Liver (tissue), 3 donors: Measurements from ENCODE around the gene ZNF564.

ENCODE experiments used
- RAD21 ChIP-seq, 2 donors: IDR thresholded peaks; 2 replicates each; pipeline ENCODE4 v1.6.1; 2016; ENCODE audit warnings: antibody characterized with exemption in 2 of 2, mild to moderate bottlenecking in 2 of 2
- RXRA ChIP-seq, 2 donors: IDR thresholded peaks; 2 replicates each; pipeline ENCODE4 v1.6.1; 2017 to 2018; ENCODE audit warnings: antibody characterized with exemption in 2 of 2, mild to moderate bottlenecking in 1 of 2
- YY1 ChIP-seq: IDR thresholded peaks from 2 replicates; pipeline ENCODE4 v1.6.1; 2016; ENCODE audit warnings: antibody characterized with exemption, mild to moderate bottlenecking
- TF ChIP-seq, protein P1 (sequence below): fragments of 150-350 bp; IDR thresholded peaks from 2 replicates; pipeline ENCODE4 v1.5.1; 2017; ENCODE audit warnings: improper control_type of control experiment, low read depth, low read length; ENCODE audit not compliant: missing input control
- TF ChIP-seq, protein P2 (sequence below): IDR thresholded peaks from 2 replicates; pipeline ENCODE4 v1.6.1; 2016; ENCODE audit warnings: antibody characterized with exemption
- TF ChIP-seq, protein P3 (sequence below): IDR thresholded peaks from 2 replicates; pipeline ENCODE4 v1.6.1; 2016; ENCODE audit warnings: antibody characterized with exemption
- donor health status: healthy.
- donor health status: healthy.

DNA sequence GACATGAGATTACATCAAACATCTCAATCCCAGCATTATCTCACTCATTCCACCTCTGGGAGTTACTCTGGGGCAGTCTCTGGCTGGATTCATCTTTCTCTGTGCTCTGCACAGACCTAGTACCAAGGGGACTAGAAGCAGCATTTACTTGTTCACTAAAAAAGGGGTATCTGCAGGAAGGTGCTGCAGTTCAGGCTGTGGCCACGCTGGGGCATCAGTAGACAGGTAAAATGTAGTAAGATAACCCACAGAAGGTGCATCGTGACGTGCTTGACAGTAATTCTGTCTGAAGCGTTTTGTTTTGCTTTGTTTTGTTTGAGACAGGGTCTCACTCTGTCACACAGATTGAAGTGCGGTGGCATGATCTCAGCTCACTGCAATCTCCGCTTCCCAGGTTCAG, 29.3 kb downstream of the ZNF564 start:
- TF ChIP-seq, protein P1, sequence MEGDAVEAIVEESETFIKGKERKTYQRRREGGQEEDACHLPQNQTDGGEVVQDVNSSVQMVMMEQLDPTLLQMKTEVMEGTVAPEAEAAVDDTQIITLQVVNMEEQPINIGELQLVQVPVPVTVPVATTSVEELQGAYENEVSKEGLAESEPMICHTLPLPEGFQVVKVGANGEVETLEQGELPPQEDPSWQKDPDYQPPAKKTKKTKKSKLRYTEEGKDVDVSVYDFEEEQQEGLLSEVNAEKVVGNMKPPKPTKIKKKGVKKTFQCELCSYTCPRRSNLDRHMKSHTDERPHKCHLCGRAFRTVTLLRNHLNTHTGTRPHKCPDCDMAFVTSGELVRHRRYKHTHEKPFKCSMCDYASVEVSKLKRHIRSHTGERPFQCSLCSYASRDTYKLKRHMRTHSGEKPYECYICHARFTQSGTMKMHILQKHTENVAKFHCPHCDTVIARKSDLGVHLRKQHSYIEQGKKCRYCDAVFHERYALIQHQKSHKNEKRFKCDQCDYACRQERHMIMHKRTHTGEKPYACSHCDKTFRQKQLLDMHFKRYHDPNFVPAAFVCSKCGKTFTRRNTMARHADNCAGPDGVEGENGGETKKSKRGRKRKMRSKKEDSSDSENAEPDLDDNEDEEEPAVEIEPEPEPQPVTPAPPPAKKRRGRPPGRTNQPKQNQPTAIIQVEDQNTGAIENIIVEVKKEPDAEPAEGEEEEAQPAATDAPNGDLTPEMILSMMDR = no peak
- TF ChIP-seq RAD21 (IDR thresholded peaks at IDR 0.05) (peak in 1 of 2 donors; percentile 11), RXRA (IDR thresholded peaks at IDR 0.05) (no peak), YY1 (no peak)
- TF ChIP-seq, protein P2, sequence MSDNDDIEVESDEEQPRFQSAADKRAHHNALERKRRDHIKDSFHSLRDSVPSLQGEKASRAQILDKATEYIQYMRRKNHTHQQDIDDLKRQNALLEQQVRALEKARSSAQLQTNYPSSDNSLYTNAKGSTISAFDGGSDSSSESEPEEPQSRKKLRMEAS = no peak
- TF ChIP-seq, protein P3, sequence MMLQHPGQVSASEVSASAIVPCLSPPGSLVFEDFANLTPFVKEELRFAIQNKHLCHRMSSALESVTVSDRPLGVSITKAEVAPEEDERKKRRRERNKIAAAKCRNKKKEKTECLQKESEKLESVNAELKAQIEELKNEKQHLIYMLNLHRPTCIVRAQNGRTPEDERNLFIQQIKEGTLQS = no peak
